Measurements from ENCODE around the gene NFATC2. TPM values are rescaled to one million over a fixed set of nuclear protein-coding genes. Genes with fewer than 3 reads are reported as not detected.

Gene NFATC2
- total and polyA plus RNA-seq, 12 donors = 0.61 to 7.7 (median 4.0) TPM

GRCh38 chr20:51382111-51382985, 160.2 kb downstream of the NFATC2 start:
- intact Hi-C loops (cut with DNase I) = loop anchor here in 1 of 2 donors (10.0 kb wide), 1 partner anchor 82 kb away; no protein-coding TSS in a partner anchor
- H3K4me1 ChIP-seq (replicated peaks in 1 of 2) = no peaks in the 10 kb centered on the region
- no peak overlapping the region for H3K27ac ChIP-seq
- no peaks in the 10 kb centered on the region for H3K36me3 ChIP-seq (replicated peaks in 1 of 2)
- DNase-seq = no peak
- H3K4me3 ChIP-seq = no peak overlapping the region
- H3K27me3 ChIP-seq = no peaks in the 10 kb centered on the region
- TF ChIP-seq CTCF (IDR thresholded peaks at IDR 0.05) = no peak
- no peaks in the 10 kb centered on the region for H3K9me3 ChIP-seq (replicated peaks in 1 of 3)
- WGBS, 4 donors = 81 to 90% (median 85%) methylated on average over 16 to 17 of the region's 17 CpGs

- intact Hi-C loops (cut with DNase I) = loop anchor here in 1 of 2 donors (10.0 kb wide), 1 partner anchor 83 kb away; no protein-coding TSS in a partner anchor
- no peak overlapping the region for H3K4me3 ChIP-seq
- no peak for DNase-seq
- no peak for TF ChIP-seq CTCF (IDR thresholded peaks at IDR 0.05)
- no peak for TF ChIP-seq POLR2A (IDR thresholded peaks at IDR 0.05)
- H3K9me3 ChIP-seq (replicated peaks in 1 of 3) = no peaks in the 10 kb centered on the region
- no peak overlapping the region for H3K27ac ChIP-seq
- H3K36me3 ChIP-seq (replicated peaks in 1 of 2) = no peaks in the 10 kb centered on the region
- H3K4me1 ChIP-seq (replicated peaks in 1 of 2) = no peaks in the 10 kb centered on the region
- no peaks in the 10 kb centered on the region for H3K27me3 ChIP-seq
- 91 to 93% (median 92%) methylated on average over 12 of the region's 12 CpGs for WGBS, 4 donors
Observed at GRCh38 chr20:51381557-51381956, 161.0 kb downstream of the NFATC2 start.

DNA sequence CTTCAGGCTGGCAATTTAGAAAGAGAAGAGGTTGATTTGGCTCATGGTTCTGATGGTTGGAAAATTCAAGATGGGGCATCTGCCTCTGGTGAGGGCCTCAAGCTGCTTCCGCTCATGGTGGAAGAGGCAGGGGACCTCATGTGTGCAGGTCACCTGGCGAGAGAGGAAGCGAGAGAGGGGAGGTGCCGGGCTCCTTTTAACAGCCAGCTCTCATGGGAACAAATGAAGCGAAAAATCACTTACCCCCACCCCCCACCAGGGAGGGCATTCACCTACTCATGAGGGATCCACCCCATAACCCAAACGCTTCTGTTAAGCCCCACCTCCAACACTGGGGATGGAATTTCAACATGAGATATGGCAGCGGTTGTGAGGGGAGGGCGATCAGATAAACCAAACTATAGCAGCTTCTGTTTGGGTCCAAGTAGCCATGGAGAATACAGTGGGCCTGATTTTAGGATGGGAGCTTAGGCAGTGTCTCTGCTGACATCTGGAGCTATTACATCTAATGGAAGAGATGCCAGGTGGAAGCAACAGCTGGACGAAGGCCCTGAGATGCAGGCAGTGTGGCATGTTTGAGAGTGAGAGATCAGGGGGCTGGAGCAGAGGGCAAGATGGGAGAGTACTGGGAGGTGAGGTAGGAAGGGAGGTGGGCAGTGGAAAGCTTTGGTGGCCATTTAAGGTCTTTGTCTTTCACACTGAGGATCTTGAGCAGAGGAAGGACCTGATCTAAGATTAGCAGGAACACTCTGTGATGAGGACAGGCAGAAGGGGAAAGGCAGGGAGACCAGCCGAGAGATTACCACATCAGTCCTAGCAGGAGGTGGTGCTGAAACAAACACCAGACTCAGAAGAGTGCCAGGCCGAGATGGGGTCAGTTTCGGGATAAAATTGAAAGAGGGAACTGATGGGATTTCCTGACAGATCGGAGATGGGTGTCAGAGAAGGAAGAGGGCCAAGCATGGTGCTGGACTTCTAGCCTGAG, 161.8 kb downstream of the NFATC2 start:
- H3K27ac ChIP-seq = no peak overlapping the region
- intact Hi-C loops (cut with DNase I) = loop anchor here in 1 of 2 donors (10.0 kb wide), 1 partner anchor 84 kb away; no protein-coding TSS in a partner anchor
- DNase-seq = no peak
- no peaks in the 10 kb centered on the region for H3K36me3 ChIP-seq (replicated peaks in 1 of 2)
- no peak overlapping the region for H3K4me3 ChIP-seq
- no peaks in the 10 kb centered on the region for H3K4me1 ChIP-seq (replicated peaks in 1 of 2)
- no peaks in the 10 kb centered on the region for H3K9me3 ChIP-seq (replicated peaks in 1 of 3)
- 83 to 92% (median 87%) methylated on average over 13 of the region's 13 CpGs for WGBS, 4 donors
- H3K27me3 ChIP-seq = no peaks in the 10 kb centered on the region
- TF ChIP-seq POLR2A (IDR thresholded peaks at IDR 0.05) = no peak
- no peak for TF ChIP-seq CTCF (IDR thresholded peaks at IDR 0.05)
